HepG2 (cell line): Measurements from ENCODE around the gene RNF17. TPM values are rescaled to one million over a fixed set of nuclear protein-coding genes. Genes with fewer than 3 reads are reported as not detected.
A peak's percentile ranks its signal among the peaks of the same experiment; 100 is the strongest.

Experiments used
- ATAC-seq: fragments of 200-7000 bp; cut with Tn5 transposase; 3 replicates; pipeline ENCODE4 v1.9.1; 2020; ENCODE audit warnings: mild to moderate bottlenecking, moderate library complexity
- BruUV-seq: library from RNA; stranded (reverse); fragments of 400-500 nt; replicated peaks from 2 replicates; lab custom pipeline; 2021; lab: Mats Ljungman, UMichigan
- CTCF ChIA-PET: fragments of 300-600 bp; formaldehyde crosslinking; extraction: SDS; loops from one replicate; lab custom pipeline; 2021; ENCODE audit warnings: low total read pairs, inconsistent platforms, low intra/inter-chr PET ratio; lab: Yijun Ruan, JAX
- POLR2A ChIA-PET: fragments of 350-600 bp; sonication (Branson Sonifier 250); formaldehyde crosslinking; loops from one replicate; lab custom pipeline; 2020; ENCODE audit warnings: antibody characterized with exemption, inconsistent platforms; lab: Yijun Ruan, JAX
- DNase-seq: peaks from one replicate; pipeline ENCODE4 v3.0.0-alpha.2; 2015; ENCODE audit warnings: low spot score
- FAIRE-seq: peaks from 3 replicates; lab custom pipeline; 2011; peaks lifted over from hg19 to GRCh38; lab: Jason Lieb, UNC
- H2AFZ ChIP-seq: one replicate; pipeline ENCODE4 v1.6.1; 2011; ENCODE audit warnings: low read length, inconsistent platforms
- H3K27ac ChIP-seq: fragments of 300-600 bp; 3 replicates; pipeline ENCODE4 v1.8.0; 2011; ENCODE audit warnings: mixed run types, mild to moderate bottlenecking, mixed read lengths, low read length, inconsistent platforms; ENCODE audit not compliant: insufficient read depth; ENCODE audit errors: extremely low read length
- H3K27me3 ChIP-seq, 2 experiments: fragments of 200-600 bp in 1 of 2; 2 replicates in 1 of 2; 3 replicates in 1 of 2; pipeline versions ENCODE4 v1.6.0 to v1.8.0; 2011; ENCODE audit warnings: low read length in 2 of 2, mild to moderate bottlenecking in 2 of 2, moderate library complexity in 2 of 2, inconsistent platforms in 1 of 2; ENCODE audit not compliant: insufficient read depth in 2 of 2, control insufficient read depth in 1 of 2
- H3K36me3 ChIP-seq, 2 experiments: fragments of 200-600 bp in 1 of 2; replicated peaks in 1 of 2; 2 replicates in 1 of 2; 3 replicates in 1 of 2; pipeline versions ENCODE4 v1.5.1 to v1.8.0; 2011; ENCODE audit warnings: low read length in 2 of 2, inconsistent platforms in 1 of 2; ENCODE audit not compliant: insufficient read depth in 2 of 2, control insufficient read depth in 1 of 2
- H3K4me1 ChIP-seq: 2 replicates; pipeline ENCODE4 v1.5.1; 2012; ENCODE audit warnings: low read length, inconsistent platforms; ENCODE audit not compliant: insufficient read depth
- H3K4me2 ChIP-seq: 2 replicates; pipeline ENCODE4 v1.6.0; 2011; ENCODE audit warnings: low read depth, low read length, inconsistent platforms
- H3K4me3 ChIP-seq, 3 experiments: fragments of 200-600 bp in 1 of 3; sonication (generic), shearing (Covaris generic) in 1 of 3; replicated peaks in 1 of 3; 2 replicates each; pipeline ENCODE4 v1.5.1; 2011 to 2016; ENCODE audit warnings: low read length in 3 of 3, inconsistent platforms in 2 of 3, low read depth in 2 of 3, mild to moderate bottlenecking in 2 of 3, control low read depth in 1 of 3, mixed read lengths in 1 of 3; ENCODE audit not compliant: insufficient read depth in 1 of 3
- H3K79me2 ChIP-seq: one replicate; pipeline ENCODE4 v1.6.1; 2011; ENCODE audit warnings: low read length, inconsistent platforms; ENCODE audit not compliant: insufficient read depth
- H3K9ac ChIP-seq: 2 replicates; pipeline ENCODE4 v1.6.0; 2011; ENCODE audit warnings: mild to moderate bottlenecking, low read depth, low read length, inconsistent platforms; ENCODE audit not compliant: insufficient read depth
- H3K9me3 ChIP-seq: 2 replicates; pipeline ENCODE4 v1.5.1; 2012; ENCODE audit warnings: mild to moderate bottlenecking, low read length
- H4K20me1 ChIP-seq: 2 replicates; pipeline ENCODE4 v1.6.0; 2011; ENCODE audit warnings: inconsistent platforms, mild to moderate bottlenecking, low read length, moderate library complexity; ENCODE audit not compliant: insufficient read depth
- ETV5 ChIP-seq: IDR thresholded peaks from 2 replicates; pipeline ENCODE4 v1.6.1; 2018; ENCODE audit warnings: missing biosample characterization, missing genetic modification reagents, inconsistent platforms, borderline replicate concordance
- HNF4A ChIP-seq: sonication (generic); formaldehyde crosslinking; IDR thresholded peaks from 2 replicates; pipeline ENCODE4 v1.4.0; 2020; ENCODE audit warnings: missing genetic modification reagents
- KLF13 ChIP-seq: sonication (generic); formaldehyde crosslinking; IDR thresholded peaks from 2 replicates; pipeline ENCODE4 v1.4.0; 2020; ENCODE audit warnings: mild to moderate bottlenecking, missing genetic modification reagents
- SALL2 ChIP-seq: sonication (generic); formaldehyde crosslinking; IDR thresholded peaks from 2 replicates; pipeline ENCODE4 v1.8.1; 2023; ENCODE audit warnings: mild to moderate bottlenecking, missing genetic modification reagents, inconsistent platforms
- SNAPC2 ChIP-seq: sonication (generic); formaldehyde crosslinking; IDR thresholded peaks from 2 replicates; pipeline ENCODE4 v1.8.1; 2022; ENCODE audit warnings: mild to moderate bottlenecking, missing genetic modification reagents
- ZNF350 ChIP-seq: sonication (generic); formaldehyde crosslinking; IDR thresholded peaks from 2 replicates; pipeline ENCODE4 v1.4.0; 2020; ENCODE audit warnings: mild to moderate bottlenecking, low read depth, missing genetic modification reagents, borderline replicate concordance
- ZNF558 ChIP-seq: sonication (generic); formaldehyde crosslinking; IDR thresholded peaks from 2 replicates; pipeline ENCODE4 v1.9.0; 2022; ENCODE audit warnings: mild to moderate bottlenecking, missing genetic modification reagents, borderline replicate concordance
- WGBS: methylation state at CpG from one replicate; pipeline ENCODE4 v1.1.6; 2017; ENCODE audit warnings: low lambda C conversion rate; 5-methylcytosine and 5-hydroxymethylcytosine counted together
- in situ Hi-C: cut with HindIII; loops from 2 replicates; pipeline ENCODE4 v1.10.0; 2017; ENCODE audit warnings: low pct_unique_long_range_greater_than_20kb; ENCODE audit not compliant: extremely low pct_ligation_motif_present
- intact Hi-C: fragments of 100-400 bp; cut with micrococcal nuclease; formaldehyde crosslinking; loops from one replicate; pipeline ENCODE4 v1.10.0; 2022; ENCODE audit not compliant: unreplicated experiment
- polyA plus RNA-seq, 8 experiments: library from polyadenylated mRNA; depleted of rRNA in 3 of 8; stranded (reverse) in 7 of 8; unstranded in 1 of 8; fragments of >200 nt; fragmentation: Illumina TruSeq in 4 of 8; extraction: Trizol in 4 of 8; gene quantifications; 2 replicates each; pipeline versions ENCODE4 v1.2.1 to v1.2.3, GENCODE V29; 2011 to 2016; ENCODE audit warnings: low read depth in 4 of 8, missing spikeins in 1 of 8, mixed read lengths in 1 of 8; ENCODE audit not compliant: insufficient read depth in 1 of 8
- total RNA-seq, 5 experiments: library from RNA; depleted of rRNA; stranded (reverse); fragments of >200 nt; fragmentation: Illumina TruSeq; extraction: Trizol; gene quantifications; 2 replicates each; pipeline ENCODE4 v1.2.3, GENCODE V29; 2016; ENCODE audit warnings: low read depth in 1 of 5

The RNF17 gene
- total and polyA plus RNA-seq, 2 of the 13 experiments (the other 11 are each of a cell fraction or from before 2014, with no cell fraction given), result not detected

DNA sequence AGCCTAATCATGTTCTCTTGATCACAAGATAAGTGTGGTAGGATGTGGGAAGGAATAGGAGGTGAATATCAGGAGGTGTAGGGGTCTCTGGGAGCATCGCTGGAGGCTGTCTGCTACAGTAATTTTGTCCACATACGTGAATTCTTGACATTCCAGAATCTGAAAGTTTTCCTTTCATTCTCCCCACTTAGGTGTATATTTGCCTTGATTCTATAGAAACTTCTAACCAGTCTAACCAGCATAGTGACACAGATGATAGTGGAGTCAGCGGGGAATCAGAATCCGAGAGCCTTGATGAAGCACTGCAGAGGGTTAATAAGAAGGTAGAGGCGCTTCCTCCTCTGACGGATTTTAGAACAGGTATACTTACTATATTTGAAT is 106.4 kb downstream of the RNF17 start:
- DNase-seq (no peak), ATAC-seq (no peak), FAIRE-seq (no peak)
- H3K4me3 ChIP-seq, result no peak overlapping the region
- no peak overlapping the region for H3K9ac ChIP-seq
- POLR2A ChIA-PET, result no interaction called here
- TF ChIP-seq SNAPC2, result no peak
- intact Hi-C loops, result no loop called here
- peaks cover 0 to 2% of the 10 kb centered on the region in 2 experiments; a peak in 2 of 5 replicates for H3K27me3 ChIP-seq
- BruUV-seq, result no TSS peak
- CTCF ChIA-PET, result no interaction called here
- H2AFZ ChIP-seq, result no peak overlapping the region
- H3K27ac ChIP-seq, result no peak overlapping the region
- no peaks in the 10 kb centered on the region for H3K36me3 ChIP-seq
- H3K4me1 ChIP-seq, result peaks cover 9% of the 10 kb centered on the region; the same call in 1 of the 2 replicates
- H3K4me2 ChIP-seq, result no peak overlapping the region
- no peaks in the 10 kb centered on the region for H4K20me1 ChIP-seq
- H3K9me3 ChIP-seq, result no peaks in the 10 kb centered on the region
- H3K79me2 ChIP-seq, result no peaks in the 10 kb centered on the region
- 42% methylated on average over 6 of the region's 6 CpGs for WGBS
- in situ Hi-C loops, result no loop called here

- FAIRE-seq (no peak), ATAC-seq (no peak), DNase-seq (no peak)
- POLR2A ChIA-PET, result no interaction called here
- Histone ChIP-seq H3K9me3 (no peaks in the 10 kb centered on the region), H3K4me3 (no peak overlapping the region), H3K4me2 (no peak overlapping the region), H3K79me2 (no peaks in the 10 kb centered on the region), H3K27me3 (no peaks in the 10 kb centered on the region), H3K36me3 (no peaks in the 10 kb centered on the region), H3K4me1 (peaks cover 6% of the 10 kb centered on the region; the same call in 1 of the 2 replicates), H3K27ac (no peak overlapping the region), H2AFZ (peak overlapping the region; percentile 32), H4K20me1 (no peaks in the 10 kb centered on the region), H3K9ac (no peak overlapping the region)
- 46% methylated on average over 6 of the region's 6 CpGs for WGBS
- intact Hi-C loops (no loop called here), in situ Hi-C loops (no loop called here)
- TF ChIP-seq ETV5 (CRISPR knock-in tag) (peak; percentile 14; the same call in 1 of the 2 replicates), SALL2 (CRISPR knock-in tag) (no peak), ZNF558 (CRISPR knock-in tag) (no peak), ZNF350 (CRISPR knock-in tag) (no peak), KLF13 (CRISPR knock-in tag) (no peak), HNF4A (CRISPR knock-in tag) (peak; percentile 20; the same call in 1 of the 2 replicates)
- BruUV-seq, result no TSS peak
- CTCF ChIA-PET, result no interaction called here
These were observed 111.6 kb downstream of the RNF17 start for GRCh38 chr13:24875566-24875965.
